GM18502 (cell line): ENCODE results near the gene PCDHGB4.
"Not testable (repeated sequence)": the region's sequence is repeated elsewhere in the genome, so short reads cannot be mapped to it uniquely, and the experiment has no call there.

Source experiments
- ATAC-seq: cut with Tn5 transposase; IDR thresholded peaks from one replicate; pipeline ENCODE4 v1.9.1; 2021; ENCODE audit warnings: mild to moderate bottlenecking; ENCODE audit not compliant: unreplicated experiment, poor library complexity

PCDHGB4 gene

DNA sequence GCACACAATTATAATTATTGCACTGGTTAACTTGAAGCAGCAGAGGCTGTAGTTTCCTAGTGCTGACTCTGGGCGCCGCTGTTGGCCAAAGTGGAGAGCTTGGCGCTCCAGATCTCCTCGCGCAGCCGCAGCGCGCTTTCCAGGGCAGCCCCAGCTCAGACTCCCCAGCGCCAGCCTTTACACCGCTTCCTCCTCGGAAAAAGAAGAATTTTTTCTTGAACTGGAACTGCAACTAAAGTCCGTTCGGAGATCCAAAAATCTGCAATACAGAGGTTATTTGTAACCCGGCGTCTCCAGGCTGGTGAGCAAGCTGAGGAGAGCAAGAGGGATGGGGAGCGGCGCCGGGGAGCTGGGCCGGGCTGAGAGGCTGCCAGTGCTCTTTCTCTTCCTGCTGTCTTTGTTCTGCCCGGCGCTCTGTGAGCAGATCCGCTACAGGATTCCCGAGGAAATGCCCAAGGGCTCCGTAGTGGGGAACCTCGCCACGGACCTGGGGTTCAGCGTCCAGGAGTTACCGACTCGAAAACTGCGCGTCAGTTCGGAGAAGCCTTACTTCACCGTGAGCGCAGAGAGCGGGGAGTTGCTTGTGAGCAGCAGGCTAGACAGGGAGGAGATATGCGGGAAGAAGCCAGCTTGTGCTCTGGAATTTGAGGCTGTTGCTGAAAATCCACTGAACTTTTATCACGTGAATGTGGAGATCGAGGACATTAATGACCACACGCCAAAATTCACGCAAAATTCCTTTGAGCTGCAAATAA, at the start of gene PCDHGB4:
Gene PCDHGB4 (plus strand): TSS at position 142 of the 755 bp plus-strand sequence. CDS start 187 bp downstream, at position 329.
- peak; percentile 97 for ATAC-seq

DNA sequence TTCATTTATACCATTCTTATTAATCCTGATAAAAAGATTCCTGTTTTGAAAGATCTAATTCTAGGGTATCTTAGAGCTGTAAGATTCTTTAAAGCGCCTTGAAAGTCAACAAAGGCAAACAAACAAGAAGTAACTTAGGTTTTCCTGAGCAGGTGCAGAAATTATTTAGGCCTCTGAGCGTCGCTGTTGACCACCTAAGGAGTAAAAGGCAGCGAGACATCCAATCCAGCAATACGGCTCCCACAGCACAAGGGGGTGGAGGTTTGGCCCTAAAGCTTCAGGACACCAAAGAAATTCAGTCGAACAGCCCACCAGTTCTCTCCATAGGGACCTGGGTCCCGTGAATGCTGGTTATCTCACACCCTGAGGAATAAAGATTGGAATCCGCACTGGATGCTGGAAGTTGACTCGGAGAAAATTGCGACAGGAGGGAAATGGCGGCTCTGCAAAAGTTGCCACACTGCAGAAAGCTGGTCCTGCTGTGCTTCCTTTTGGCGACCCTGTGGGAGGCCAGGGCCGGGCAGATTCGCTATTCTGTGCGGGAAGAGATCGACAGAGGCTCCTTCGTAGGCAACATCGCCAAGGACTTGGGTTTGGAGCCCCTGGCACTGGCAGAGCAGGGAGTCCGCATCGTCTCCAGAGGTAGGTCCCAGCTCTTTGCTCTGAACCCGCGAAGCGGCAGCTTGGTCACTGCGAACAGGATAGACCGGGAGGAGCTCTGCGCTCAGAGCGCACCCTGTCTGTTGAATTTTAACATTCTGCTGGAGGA, 48.8 kb upstream of the PCDHGB4 start, which contains the start of gene PCDHGA2:
Gene PCDHGA2 (plus strand): TSS at position 223 of the 769 bp plus-strand sequence.
- no peak for ATAC-seq

DNA sequence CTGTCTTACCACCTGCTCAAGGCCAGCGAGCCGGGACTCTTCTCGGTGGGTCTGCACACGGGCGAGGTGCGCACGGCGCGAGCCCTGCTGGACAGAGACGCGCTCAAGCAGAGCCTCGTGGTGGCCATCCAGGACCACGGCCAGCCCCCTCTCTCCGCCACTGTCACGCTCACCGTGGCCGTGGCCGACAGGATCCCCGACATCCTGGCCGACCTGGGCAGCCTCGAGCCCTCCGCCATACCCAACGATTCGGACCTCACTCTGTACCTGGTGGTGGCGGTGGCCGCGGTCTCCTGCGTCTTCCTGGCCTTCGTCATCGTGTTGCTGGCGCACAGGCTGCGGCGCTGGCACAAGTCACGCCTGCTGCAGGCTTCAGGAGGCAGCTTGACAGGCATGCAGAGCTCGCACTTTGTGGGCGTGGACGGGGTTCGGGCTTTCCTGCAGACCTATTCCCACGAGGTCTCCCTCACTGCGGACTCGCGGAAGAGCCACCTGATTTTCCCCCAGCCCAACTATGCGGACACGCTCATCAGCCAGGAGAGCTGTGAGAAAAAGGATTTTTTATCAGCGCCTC, 46.6 kb upstream of the PCDHGB4 start:
- ATAC-seq, result not testable (repeated sequence)

DNA sequence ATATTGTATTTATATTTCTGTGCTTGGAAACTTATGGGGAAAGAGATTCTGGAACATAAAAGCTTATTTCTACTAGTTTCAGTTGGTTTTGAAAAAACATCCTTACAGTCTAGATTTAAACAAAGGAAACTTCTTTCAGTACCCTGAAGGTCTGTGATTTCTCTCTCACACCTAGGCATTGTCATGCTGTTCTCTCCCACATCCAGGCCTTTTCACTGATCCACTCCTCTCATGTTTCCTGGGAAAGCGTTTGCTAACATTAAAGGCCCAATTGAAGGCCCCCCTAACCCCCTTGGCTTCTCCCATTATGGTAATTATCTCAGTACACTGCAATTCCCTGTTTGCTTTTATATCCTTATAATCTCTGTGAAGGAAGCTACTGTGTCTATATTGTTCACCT, 44.7 kb upstream of the PCDHGB4 start:
- ATAC-seq, result no peak

DNA sequence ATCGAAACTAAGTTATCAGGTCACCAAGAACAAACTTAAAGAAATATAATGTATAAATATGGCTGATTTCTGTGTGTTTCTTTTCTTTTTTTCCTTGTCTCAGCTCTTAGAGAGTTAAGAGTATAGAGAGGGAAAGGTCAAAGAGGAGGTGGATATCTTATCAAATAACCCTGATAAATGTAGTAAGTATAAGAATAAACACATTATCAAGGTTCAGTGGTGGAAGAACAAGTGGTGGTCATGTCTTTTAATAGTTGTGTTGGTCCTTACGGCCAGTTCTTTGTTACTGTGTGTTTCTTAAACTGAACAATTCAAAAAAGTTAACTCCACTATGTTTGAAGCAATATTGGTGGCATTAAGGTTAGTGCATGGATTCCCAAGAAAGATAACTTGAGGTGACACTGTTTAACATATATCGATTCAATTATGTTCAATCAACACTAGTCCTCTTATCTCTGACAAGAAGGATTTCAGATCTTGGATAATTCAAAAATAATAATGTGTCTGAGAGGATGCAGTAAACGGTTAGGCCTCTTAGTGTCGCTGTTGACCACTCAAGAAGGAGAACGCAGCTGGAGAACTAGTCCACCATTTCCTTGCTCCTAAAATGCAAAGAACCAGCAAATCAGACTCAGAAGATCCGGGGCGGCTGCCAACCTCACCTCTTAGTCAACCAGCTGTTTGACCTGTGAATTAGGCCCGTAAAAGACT, 44.1 kb upstream of the PCDHGB4 start, which contains the start of gene PCDHGA3:
Gene PCDHGA3 (plus strand): TSS at position 588 of the 711 bp plus-strand sequence. CDS start 205 bp downstream, outside the sequence.
- no peak for ATAC-seq

GRCh38 chr5:141343953-141344463, 43.5 kb upstream of the PCDHGB4 start:
- no peak for ATAC-seq

DNA sequence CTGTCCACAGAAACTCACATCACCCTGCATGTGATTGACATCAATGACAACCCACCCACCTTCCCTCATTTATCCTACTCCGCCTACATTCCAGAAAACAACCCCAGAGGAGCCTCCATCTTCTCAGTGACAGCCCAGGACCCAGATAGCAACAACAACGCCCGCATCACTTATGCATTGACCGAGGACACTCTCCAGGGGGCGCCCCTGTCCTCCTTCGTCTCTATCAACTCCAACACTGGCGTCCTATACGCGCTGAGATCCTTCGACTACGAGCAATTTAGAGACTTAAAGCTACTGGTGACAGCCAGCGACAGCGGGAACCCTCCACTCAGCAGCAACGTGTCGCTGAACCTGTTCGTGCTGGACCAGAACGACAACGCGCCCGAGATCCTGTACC, 42.2 kb upstream of the PCDHGB4 start:
- no peak for ATAC-seq

DNA sequence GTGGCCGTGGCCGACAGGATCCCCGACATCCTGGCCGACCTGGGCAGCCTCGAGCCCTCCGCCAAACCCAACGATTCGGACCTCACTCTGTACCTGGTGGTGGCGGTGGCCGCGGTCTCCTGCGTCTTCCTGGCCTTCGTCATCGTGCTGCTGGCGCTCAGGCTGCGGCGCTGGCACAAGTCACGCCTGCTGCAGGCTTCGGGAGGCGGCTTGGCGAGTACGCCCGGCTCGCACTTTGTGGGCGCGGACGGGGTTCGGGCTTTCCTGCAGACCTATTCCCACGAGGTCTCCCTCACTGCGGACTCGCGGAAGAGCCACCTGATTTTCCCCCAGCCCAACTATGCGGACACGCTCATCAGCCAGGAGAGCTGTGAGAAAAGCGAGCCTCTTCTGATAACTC, 41.5 kb upstream of the PCDHGB4 start:
- not testable (repeated sequence) for ATAC-seq

- no peak for ATAC-seq
These were observed 37.4 kb upstream of the PCDHGB4 start, which contains the start of gene PCDHGB1 for GRCh38 chr5:141349917-141350619. PCDHGB1 (plus strand) TSS chr5:141350099; CDS start chr5:141350261, 162 bp downstream.

GRCh38 chr5:141351591-141351990, 35.9 kb upstream of the PCDHGB4 start:
- ATAC-seq, result no peak

DNA sequence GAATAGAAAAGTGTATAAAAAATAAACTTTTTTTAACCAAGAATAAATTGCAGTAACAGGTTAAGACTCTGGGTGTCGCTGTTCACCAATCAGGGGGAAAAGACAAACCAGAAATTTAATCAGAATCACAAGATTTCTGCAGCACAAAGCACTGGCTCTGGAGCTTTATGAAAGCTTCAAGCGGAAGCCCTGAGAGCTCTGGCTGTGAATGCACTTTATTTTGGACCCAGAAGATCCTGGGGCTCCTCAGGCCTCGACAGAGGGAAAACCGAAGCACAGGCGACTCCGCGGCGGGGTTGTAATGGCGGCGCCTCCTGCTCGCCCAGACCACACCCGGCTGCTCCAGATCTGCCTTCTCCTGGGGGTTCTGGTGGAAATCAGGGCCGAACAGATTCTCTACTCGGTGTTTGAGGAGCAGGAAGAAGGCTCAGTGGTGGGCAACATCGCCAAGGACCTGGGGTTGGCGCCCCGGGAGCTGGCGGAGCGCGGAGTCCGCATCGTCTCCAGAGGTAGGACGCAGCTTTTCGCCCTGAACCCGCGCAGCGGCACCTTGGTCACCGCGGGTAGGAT, 32.5 kb upstream of the PCDHGB4 start, which contains the start of gene PCDHGA4:
Gene PCDHGA4 (plus strand): TSS at position 122 of the 570 bp plus-strand sequence. CDS start 87 bp downstream, at position 209.
- ATAC-seq, result no peak

- no peak for ATAC-seq
These were observed 31.9 kb upstream of the PCDHGB4 start for GRCh38 chr5:141355641-141356040.

- ATAC-seq, result no peak
These were observed 31.4 kb upstream of the PCDHGB4 start for GRCh38 chr5:141356133-141356532.

DNA sequence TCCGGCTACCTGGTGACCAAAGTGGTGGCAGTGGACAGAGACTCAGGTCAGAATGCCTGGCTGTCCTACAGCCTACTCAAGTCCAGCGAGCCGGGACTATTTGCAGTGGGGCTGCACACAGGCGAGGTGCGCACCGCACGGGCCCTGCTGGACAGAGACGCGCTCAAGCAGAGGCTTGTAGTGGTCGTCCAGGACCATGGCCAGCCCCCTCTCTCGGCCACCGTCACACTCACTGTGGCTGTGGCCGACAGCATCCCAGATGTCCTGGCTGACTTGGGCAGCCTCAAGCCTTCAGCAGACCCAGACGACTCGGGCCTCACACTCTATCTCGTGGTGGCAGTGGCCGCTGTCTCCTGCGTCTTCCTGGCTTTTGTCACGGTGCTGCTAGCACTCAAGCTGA, 30.5 kb upstream of the PCDHGB4 start:
- ATAC-seq, result no peak

GRCh38 chr5:141359790-141360426, 27.6 kb upstream of the PCDHGB4 start, which contains the start of gene PCDHGB2:
PCDHGB2 (plus strand) TSS chr5:141359994; CDS start chr5:141360136, 142 bp downstream.
- peak; percentile 47 for ATAC-seq

DNA sequence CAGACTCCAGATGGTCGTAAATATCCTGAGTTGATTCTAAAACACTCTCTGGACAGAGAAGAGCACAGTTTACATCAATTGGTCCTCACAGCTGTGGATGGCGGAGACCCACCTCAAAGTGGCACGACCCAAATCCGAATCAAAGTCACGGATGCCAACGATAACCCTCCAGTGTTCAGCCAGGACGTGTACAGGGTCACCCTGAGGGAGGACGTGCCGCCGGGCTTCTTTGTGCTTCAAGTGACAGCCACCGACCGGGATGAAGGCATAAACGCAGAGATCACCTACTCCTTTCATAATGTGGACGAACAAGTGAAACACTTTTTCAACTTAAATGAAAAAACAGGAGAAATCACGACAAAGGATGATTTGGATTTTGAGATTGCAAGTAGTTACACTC, 26.8 kb upstream of the PCDHGB4 start:
- ATAC-seq, result no peak

DNA sequence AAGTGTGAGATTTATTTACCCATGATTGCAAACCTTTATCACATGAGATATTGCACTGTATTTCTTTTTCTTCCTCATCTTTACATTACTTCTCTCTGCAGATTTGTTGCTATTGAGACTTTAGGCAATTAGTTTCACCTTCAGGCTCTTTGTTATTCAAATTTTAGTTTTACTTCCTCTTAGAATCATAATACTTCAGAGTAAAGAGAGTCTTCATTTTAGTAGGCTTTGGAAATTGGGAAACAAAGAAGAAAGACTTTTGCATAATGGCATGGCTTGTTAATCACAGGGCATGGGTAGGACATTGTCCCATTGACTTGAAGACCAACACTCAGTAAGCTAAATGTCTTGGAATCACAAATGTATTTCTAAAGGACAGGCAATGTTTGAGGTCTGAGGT, 24.8 kb upstream of the PCDHGB4 start:
- ATAC-seq, result no peak

DNA sequence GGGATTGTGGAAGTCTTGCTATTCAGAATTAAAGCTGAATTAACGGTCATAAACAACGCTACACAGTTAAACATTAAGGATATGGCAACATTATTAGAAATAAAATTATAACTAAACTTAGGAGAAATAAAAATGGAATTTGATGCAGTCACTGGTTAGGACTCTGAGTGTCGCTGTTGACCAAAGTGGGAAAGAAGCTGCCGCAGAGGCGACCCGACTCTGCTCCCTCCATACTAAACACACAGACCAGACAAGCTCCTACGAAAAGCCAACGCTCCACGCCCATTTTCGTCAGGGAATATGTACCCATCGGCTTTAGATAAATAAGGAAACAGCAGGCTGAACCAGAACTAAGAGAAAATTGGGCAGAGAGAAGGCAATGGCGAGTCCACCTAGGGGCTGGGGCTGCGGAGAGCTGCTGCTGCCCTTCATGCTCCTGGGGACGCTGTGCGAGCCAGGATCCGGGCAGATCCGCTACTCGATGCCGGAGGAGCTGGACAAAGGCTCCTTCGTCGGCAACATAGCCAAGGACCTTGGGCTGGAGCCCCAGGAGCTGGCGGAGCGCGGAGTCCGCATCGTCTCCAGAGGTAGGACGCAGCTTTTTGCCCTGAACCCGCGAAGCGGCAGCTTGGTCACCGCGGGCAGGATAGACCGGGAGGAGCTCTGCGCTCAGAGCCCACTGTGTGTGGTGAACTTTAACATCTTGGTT, 23.4 kb upstream of the PCDHGB4 start, which contains the start of gene PCDHGA5:
Gene PCDHGA5 (plus strand): TSS at position 211 of the 709 bp plus-strand sequence. CDS start 169 bp downstream, at position 380.
- no peak for ATAC-seq
